Posterior vena cava (tissue), 2 donors: ENCODE measurements around the gene BBS4. TPM values are rescaled to one million over a fixed set of nuclear protein-coding genes. Genes with fewer than 3 reads are reported as not detected.
"Not testable (repeated sequence)": the region's sequence is repeated elsewhere in the genome, so short reads cannot be mapped to it uniquely, and the experiment has no call there.

Source experiments
- DNase-seq: peaks from one replicate; pipeline ENCODE4 v3.0.0-alpha.2; 2020; ENCODE audit warnings: low spot score
- intact Hi-C, 2 donors: fragments of 100-400 bp; cut with DNase I; formaldehyde crosslinking; loops; one replicate each; pipeline versions ENCODE4 v1.14.1 to v1.14.2; 2022 to 2023
- total RNA-seq, 2 donors: library from RNA; stranded (reverse); fragmentation: NEBNext Ultra II Directional; extraction: Animal tissue kit (Norgen Biotek cat#: 25700); gene quantifications; one replicate each; pipeline ENCODE4 v1.2.1, GENCODE V29; 2021
- donor health status: DM: yes; HTN: yes; CAD: no.
- donor health status: DM: yes; HTN: yes; CAD: no.

BBS4 gene
- total RNA-seq, 2 donors from 2014 or later, result 14.7 to 16.4 TPM

DNA sequence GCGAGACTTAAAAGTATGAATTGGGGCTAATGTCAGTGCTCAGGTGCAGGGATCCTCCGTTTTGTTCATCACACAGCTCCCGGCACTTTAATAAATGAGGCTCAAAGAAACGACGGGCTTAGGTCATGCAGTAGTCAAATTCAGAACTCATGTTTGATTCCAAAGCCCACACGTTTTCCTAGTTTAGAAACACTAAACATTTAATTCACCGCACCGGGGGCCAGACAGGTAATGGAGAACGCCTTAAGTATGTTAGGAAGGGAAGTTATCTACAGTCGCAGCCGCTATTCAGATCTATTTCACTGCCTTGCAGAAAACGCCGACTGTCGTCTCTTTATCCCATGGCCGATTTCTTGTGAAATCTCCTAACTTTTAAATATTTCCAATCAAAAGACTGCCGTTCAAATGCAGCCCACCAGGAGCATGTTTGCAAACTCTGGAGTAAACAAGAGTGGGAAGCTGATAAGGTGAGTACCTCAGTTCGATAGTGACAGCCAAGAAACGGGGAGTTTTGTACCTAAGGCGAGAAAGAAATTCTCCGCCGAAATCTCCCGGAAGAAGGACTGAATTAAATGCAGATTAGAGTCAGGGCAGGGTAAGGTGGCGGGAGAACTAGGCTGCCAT is 594 bp upstream of the BBS4 start:
- intact Hi-C loops, result no loop called here

DNA sequence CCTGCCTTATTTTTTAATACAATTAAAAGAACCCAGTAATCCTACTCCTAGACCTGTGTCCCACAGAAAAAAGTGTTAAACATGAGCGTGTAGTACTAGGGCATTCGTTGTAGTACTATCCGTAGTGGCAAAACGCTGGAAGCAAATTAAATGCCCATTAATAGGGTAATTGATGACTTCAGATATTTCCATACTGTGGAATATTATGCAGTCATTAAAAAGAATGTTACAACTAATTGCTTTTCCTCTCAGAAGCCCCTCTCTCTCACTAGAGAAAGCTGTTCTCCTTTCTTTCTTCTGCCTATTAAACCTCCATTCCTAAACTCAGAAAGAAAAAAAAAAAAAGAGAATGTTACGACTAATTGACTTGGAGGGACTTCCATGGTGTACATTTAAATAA is 2.7 kb downstream of the BBS4 start:
- no peak for DNase-seq
- intact Hi-C loops, result no loop called here

More for the DNA sequence above, 594 bp upstream of the BBS4 start:
- DNase-seq, result no peak

DNA sequence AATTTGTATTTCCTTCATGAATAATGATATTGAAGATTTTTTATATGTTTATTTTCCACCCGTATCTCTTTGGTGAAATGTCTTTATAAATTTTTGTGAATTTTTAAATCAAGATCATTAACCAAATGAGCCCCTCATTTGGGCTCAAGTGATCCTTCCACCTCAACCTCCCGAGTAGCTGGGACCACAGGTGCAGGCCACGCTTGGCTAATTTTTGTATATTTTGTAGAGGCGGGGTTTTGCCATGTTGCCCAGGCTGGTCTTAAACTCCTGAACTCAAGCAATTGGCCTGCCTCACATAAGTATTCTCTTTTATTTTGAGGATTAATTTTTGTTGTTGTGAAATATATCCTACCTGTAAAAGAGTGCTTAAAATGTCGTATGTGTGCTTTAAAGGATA is 4.9 kb downstream of the BBS4 start:
- intact Hi-C loops, result no loop called here
- DNase-seq, result no peak

DNA sequence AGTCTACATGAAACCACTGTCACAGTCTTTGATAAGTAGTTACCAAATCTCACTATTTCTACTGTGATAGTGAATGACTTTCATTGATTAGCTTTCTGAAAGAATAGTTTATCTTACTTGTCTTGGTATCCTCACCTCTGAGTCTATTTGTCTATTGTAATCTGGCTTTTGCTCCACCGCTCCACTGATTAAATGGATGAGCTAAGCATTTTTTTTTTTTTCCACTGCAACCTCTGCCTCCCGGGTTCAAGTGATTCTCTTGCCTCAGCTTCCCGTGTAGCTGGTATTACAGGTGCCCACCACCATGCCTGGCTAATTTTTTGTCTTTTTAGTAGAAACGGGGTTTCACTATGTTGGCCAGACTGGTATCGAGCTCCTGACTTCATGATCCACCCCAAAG is 12.9 kb downstream of the BBS4 start:
- intact Hi-C loops, result no loop called here
- DNase-seq, result no peak

DNA sequence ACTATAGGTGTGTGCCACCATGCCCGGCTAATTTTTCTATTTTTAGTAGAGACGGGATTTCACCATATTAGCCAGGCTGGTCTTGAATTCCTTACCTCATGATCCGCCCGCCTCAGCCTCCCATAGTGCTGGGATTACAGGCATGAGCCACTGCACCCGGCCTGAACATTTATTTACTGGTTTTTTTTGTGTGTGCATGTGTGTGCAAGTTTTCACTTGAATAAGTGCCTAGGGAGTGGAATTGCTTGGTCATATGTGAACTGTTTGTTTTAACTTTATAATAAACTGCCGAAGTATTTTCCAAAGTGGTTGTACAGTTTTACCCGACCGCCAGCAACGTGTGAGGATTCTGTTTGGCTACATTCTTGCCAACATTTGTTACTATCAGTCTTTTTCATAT is 14.1 kb downstream of the BBS4 start:
- no peak for DNase-seq
- intact Hi-C loops, result no loop called here

DNA sequence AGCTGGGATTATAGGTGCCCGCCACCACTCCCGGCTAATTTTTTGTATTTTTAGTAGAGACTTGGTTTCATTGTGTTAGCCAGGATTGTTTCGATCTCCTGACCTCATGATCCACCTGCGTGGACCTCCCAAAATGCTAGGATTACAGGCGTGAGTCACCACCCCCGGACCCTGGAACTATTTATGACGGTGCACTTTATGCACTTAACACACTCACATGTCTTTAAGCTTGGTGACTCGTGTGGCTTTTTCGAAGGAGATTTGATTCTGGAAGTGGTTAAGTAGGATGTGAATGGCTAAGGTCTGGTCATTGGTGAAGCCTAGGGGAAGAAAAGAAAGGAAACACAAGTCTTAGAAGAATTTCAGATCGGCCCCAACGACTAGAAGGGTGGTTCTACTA is 20.3 kb downstream of the BBS4 start:
- DNase-seq, result no peak
- intact Hi-C loops, result no loop called here

DNA sequence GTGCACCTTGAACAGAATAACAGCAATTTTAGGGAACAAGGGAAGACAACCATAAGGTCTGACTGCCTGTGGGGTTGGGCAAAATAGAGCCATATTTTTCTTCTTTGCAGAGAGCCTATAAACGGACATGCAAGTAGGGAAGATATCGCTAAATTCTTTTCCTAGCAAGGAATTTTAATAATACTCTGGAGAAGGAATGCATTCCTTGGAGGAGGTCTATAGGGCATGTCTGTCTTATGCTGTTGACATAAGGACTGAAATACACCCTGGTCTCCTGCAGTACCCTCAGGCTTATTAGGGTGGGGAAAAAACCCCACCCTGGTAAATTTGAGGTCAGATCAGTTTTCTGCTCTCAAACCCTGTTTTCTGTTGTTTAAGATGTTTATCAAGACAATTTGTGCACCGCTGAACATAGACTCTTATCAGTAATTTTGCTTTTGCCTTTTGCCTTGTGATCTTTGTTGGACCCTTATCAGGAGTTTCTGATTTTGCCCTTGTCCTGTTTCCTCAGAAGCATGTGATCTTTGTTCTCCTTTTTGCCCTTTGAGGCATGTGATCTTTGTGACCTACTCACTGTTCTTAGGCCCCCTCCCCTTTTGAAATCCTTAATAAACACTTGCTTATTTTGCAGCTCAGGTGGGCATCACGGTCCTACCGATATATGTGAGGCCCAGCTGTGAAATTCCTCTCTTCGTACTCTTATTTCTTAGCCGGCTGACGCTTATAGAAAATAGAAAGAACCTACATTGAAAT is 22.7 kb downstream of the BBS4 start:
- DNase-seq, result not testable (repeated sequence)

DNA sequence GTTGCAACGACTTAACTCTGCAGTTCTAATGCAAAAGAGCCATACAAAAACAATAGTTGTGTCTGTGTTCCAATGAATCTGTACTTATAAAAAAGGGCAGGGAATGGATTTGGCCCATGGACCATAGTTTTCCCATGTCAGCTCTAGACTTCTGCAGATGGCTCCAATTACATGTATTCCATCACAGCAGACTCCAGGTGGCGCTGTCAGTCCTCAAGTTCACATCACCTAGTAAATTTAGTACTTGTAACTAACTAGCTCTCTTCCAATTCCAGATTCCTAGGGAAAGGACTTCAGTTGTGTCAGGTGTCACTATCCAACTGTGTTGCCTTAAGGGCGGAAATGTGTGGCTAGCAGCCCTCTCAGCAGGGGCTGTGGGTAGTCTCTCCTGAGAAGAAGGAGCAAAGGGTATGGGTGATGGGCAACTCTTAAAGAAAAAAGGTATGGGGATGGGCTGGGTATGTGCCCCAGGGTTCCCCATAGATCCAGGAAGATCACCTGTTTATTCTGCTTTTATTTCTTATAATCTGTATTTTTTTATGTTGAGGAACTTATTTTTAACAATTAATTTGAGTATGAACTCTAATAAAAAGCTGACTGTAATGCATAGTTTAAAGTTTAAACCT is 36.2 kb downstream of the BBS4 start:
- DNase-seq, result peak; percentile 84
- intact Hi-C loops, result no loop called here

More for the DNA sequence above, 22.7 kb downstream of the BBS4 start:
- intact Hi-C loops, result loop anchor here in 1 of 2 donors (2.0 kb wide), 1 partner anchor 36 kb away; no protein-coding TSS in a partner anchor

DNA sequence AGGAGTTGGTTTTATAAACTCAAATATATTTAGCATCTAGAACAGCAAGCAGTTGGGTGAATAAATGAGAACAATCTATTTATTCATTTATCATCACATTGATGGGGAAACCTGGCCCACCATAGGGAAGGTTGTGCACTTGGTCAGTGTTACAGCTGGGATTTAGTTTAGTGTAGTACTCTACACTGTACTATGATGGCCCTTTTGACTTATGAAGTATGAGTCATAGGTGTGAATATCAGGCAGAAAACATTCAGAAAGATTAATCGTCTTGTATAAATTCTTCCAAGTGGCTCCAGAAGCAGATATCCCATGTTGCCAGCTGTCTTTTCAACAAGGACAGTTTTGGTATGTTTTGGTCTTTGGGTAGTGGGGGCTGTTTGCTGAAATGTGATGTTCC is 38.0 kb downstream of the BBS4 start:
- no peak for DNase-seq
- intact Hi-C loops, result no loop called here

DNA sequence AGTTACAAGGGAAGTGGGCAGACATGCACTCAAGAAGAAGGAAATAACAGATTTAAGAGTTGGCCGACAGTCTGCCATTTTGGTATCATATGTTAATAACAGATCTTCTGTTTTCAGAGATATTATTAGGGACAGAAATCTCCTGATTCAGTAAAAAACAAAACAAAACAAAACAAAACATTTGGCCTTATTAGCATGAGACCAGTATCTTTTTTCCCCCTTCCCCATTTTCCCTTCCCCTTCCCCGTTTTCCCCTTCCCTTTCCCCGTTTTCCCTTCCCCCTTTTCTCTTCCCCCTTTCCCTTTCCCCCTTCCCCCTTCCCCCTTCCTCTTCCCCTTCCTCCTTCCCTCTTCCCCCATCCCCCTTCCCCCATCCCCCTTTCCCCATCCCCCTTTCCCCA is 39.4 kb downstream of the BBS4 start:
- DNase-seq, result no peak
- intact Hi-C loops, result no loop called here

DNA sequence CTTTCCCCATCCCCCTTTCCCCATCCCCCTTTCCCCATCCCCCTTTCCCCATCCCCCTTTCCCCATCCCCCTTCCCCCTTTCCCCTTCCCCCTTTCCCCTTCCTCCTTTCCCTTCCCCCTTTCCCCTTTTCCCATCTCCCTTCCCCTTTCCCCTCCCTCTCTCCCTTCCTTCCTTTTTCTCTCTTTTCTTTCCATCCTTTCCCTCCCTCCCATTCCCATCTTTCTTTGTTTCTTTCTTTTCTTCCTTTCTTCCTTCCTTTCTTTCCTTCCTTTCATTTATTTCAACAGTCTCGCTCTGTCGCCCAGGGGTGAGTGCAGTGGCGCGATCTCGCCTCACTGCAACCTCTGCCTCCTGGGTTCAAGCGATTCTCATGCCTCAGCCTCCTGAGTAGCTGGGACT is 39.8 kb downstream of the BBS4 start:
- DNase-seq, intact Hi-C loops: not testable (repeated sequence)

DNA sequence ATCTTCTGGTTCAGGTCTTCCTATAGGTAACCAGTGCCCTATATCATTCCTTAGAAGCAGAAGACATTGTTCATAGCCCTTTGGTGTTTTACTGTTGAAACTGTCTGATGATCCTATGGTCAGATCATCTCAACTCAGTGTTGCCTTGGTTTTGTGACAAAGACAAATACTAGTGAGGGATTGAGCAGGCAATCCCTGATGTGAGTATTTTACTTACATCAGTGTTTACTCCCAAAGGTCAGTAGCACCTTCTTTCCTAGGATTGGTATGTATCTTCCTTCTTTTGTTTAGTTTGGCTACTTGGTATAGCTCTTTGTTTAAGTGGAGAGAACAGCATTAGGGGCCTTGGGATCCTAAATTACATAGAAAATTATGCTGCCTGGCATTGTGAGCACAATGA is 41.1 kb downstream of the BBS4 start:
- DNase-seq, result no peak
- intact Hi-C loops, result no loop called here

DNA sequence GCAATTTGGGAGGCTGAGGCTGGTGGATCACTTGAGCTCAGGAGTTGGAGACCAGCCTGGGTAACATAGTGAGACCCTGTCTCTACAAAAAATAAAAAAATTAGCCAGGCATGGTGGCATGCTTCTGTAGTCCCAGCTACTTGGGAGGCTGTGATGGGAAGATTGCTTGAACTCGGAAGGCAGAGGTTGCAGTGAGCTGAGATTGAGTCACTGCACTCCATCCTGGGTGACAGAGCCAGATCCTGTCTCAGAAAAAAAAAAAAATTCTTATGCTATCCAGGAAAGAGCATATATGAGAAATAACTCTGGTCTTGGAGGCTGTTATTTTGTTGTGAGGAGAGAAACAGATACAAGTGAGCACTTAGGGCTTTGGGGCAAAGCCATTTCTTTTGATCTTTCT is 42.2 kb downstream of the BBS4 start:
- intact Hi-C loops, DNase-seq: not testable (repeated sequence)

DNA sequence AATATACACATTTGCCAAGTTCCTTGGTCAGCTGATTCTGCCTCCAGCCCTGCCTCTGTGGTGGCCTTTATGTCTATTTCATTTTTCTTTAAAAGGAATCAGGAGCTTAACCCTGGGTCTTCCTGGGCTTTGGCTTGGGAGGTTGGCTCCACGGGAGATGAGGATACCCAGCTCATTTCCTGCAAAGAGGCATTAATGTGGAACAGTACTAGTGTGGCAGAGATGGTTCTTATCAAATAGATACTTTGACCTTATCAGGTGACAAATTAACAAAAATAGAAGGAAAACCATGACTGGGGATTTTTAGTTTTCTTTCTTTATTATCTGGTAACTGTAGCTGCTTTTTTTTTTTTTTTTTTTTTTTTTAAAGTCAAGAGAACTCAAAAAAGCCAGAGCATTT is 42.8 kb downstream of the BBS4 start:
- no peak for DNase-seq
- intact Hi-C loops, result no loop called here

DNA sequence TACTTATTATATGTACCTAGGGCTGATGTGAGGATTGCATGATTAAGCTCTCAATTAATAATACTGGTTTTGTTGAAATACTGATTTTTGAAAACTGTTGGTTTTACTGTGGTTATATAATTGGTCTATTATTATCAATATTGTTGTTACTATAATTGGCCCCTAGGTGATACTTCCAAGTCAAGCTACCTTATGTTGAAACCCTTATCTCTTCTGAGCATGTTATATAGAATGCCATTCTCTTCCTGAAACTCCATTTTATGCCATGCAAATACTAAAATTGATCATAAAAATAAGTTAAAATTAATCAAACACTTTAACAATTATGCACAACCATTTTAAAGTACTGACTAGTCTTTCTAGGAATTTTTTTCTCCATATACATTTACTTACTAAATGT is 46.1 kb downstream of the BBS4 start:
- intact Hi-C loops, result no loop called here
- no peak for DNase-seq

DNA sequence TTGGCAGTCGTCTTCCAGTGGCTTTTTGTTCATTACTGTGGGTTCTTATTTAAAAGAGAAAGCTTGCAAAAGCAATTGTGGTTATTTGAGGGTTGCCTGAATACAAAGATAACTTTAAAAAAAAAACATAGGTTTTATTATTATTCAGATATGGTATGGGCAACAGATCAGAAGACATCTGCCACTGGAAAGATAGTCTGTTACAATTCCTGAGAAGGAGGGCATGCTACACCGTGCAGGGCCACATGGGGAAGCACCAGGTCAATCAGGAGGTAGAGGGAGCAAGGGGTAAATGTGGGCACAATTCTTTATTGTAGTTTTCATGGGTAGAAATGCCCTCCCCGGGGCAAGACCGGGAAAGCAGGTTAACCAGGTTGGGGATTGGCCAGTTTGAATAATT is 46.5 kb downstream of the BBS4 start:
- intact Hi-C loops, result no loop called here
- DNase-seq, result no peak

DNA sequence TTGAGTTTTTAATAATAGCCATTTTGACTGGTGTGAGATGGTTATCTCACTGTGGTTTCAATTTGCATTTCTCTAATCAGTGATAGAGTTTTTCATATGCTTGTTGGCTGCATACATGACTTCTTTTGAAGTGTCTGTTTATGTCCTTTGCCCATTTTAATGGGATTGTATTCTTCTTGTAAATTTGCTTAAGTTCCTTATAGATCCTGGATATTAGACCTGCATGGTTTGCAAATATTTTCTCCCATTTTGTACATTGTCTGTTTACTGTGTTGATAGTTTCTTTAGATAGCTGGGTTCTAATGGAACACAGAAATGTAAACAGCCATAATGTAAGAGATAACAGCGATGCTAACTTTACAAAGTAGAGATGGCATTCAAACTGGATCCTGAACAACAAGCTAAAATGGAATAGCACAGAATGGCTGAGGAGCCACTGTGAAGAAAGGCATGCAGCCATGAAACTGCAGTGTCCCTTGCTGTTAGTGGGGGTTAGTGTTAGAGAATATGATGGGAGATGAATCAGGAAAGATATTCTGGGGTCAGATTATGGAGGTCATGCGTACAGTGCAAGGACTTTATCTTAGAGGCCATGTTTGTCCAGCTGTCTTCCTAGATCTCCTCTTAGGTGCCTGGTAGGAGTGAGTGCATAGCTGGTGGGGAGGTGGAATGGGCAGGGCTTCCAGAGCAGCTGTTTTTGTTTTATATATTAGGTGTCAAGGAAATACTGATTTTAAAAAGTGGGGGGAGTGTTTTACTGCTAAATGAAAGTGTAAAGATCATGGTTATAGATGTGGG is 48.1 kb downstream of the BBS4 start:
- DNase-seq, result no peak
- intact Hi-C loops, result no loop called here

DNA sequence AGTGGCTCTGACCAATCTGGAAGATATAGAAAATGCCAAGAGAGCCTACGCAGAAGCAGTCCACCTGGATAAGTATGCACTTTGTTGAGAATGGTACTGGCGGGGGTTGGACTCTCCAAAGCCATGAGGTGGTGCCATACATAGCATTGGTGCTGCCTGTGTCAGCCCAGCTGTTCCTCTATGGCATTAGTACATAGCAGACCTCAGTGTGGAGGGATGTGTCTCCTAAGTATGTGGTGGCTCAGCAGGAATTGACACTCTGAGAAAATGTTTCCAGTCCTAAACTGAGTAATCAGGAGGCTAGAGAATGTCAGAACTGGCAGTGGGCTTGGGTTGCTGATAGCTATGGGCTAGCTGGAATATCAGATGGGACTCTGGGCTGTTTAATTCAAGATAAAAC is 49.1 kb downstream of the BBS4 start:
- no peak for DNase-seq
- intact Hi-C loops, result no loop called here

DNA sequence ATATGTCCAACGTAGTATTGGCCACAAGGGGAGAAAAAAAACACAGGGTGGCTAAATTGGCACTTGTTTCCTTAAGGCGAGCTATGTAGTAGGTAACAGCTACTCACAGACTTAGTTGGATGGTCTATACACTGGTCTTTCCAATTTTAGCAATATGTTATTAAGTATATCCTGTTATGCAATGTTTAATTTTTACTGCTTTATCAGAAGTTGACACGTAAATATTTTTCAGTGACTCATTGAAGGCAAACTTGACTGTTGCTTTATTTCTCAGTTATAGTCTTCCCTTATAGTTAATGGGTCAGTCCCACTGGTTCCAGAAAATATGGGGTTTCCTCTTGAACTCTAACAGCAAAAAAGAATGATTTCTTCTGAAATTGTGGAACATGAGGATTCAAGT is 51.1 kb downstream of the BBS4 start:
- intact Hi-C loops, result no loop called here
- DNase-seq, result no peak

DNA sequence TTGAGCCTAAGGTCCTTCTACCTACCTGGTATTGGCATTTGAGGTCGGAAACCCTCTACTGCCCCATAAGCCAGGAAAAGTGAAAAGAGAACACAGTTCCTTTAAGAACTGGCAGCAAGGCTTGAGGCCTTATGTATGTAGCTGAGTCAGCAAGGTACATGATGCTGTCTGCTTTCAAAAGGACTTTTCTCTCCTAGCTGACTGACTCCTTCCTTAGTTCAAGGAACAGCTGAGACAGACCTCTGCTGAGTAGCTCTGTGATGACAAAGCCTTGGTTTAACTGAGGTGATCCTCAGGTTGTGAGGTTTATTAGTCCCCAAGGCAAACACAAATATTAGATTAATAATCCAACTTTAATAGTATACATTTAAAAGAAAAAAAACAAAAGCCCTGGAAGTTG is 51.7 kb downstream of the BBS4 start:
- intact Hi-C loops, result no loop called here
- DNase-seq, result no peak
